ENCODE results near the gene BAIAP2L1.

The BAIAP2L1 gene

DNA sequence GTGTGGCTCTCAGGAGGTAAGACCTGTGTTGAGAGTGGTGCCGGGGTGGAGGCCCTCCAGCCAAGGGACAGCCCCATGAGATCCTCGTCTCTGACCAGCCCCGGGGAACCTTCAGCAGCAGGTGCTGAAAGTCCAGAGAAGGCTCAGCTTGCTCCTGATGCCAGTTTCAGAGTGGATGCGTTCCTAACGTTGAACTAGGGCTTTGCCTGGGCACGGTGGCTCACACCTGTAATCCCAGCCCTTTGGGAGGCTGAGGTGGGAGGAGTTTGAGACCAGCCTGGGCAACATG lies 45.7 kb downstream of the BAIAP2L1 start:
- DNase-seq, result no peak

DNA sequence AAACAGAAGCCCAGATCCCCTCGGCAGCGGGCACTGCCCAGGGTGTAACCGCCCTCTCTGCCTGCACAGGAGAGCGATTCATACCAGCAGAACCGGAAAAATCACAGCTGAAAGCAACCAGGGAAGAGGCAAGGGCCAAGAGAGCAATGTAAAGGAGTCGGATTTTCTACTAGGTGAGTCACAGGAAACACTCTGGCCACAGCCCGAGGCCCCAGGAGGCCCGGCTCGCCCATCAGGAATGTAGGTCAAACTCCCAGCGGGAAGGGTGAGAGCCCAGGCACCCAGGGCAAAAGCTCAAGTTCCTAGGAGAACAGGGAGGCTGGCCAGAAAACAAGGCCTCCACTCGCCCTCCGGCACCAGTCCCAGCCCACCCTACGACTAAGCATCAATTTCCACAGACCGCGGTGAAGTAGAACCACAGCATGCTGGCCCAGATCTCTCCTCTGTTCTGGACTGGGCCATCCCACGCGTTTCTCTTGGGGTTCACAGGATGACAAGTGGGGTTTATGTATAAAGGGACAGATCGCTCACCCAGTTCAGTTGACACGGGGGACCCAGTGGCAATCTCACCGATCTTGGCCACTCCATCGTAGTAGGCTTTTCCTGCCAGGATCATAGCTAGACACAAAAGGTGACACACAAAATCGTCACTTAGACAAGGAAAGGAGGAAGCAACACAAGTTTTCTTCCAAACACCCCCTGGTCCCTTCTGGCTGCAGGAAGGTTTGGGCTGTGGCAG lies 46.2 kb downstream of the BAIAP2L1 start:
- no peak for DNase-seq

DNA sequence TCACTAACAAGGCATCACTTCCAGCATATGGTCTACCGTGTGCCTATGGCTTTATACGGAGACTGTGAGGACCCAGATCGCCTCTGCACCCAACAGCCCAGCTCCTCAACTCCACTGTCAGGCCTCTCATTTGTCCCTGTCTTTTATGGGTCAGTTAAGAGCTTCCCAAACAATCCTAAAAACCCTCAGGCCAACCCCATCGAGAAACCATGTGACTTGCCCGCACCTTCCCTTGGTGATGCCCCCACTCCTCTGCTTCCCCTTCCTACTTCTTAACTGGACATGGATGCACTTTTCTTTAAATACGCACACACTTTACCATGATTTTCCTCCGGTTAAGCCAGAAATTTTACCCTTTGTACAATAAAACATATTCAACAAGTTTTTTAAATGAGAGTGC lies 46.8 kb downstream of the BAIAP2L1 start:
- no peak for DNase-seq

DNA sequence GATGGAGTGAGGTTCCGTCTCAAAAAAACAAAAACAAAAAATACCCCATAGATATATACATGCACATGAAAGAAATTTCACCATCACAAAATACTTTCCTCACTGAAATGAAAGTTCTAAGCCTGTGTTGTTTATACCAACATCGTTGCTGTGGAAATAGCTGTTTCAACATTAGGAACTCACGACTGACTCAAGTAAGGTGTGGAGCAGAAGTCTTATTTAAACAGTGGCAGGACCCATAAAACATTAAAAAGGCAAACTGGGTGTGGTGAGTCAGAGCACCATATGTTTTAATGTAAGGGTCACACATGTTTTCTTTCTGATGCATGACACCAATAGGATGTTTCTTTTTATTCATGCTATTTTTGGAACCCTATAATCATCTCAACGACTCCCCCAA lies 48.3 kb downstream of the BAIAP2L1 start:
- no peak for DNase-seq

DNA sequence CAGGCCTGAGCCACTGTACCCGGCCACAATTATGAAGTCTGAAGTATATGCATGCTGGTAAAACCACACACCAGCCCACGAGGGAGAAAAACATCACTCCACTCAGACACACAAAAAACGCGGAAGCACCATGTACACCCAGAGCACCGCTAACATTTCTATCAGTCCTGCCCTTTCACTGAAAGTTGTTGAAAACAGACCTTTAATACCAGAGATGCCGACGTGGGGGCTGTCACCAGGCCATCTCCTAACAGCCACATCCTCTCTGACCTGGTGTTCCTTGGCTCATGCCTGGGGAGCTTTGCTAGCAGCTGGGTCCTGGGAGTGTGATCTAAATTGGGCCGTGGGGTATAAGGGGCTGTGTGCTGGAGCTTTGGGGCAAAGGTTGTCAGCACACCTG lies 49.8 kb downstream of the BAIAP2L1 start:
- DNase-seq, result no peak

DNA sequence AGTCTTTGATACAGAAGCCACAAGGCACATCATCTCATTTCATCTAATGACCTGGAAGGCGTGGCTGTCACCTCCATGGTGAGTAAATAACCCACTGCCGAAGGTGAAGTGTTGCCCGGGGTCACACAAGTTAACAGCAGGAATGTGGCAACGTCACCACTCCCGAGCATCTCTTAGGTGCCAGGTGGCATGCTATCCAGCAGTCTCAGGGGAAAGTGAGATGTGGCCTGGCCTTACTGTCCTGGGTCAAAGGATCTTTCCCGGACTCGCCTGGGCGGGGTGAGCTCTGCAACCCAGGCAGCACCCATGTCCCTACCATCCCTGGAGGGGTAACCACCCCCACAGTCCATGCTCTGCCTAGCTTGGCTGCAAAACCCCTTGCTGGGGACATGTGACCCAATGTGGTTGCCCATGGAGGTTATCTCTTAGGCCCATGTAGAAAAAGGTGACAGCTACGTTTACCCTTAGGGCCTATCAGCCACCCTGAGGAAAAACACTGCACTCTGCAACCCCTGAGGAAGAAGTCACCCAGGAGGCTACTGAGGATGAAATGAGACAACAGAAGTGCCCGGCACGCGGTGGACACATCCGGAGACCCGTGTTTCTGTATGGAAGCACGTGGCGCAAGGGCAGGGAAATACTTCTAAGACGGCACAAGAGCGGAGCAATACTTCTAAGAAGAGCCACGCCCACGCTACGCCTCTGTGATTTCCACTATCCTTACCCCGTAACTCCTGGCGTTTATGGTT lies 52.0 kb downstream of the BAIAP2L1 start:
- DNase-seq, result no peak

DNA sequence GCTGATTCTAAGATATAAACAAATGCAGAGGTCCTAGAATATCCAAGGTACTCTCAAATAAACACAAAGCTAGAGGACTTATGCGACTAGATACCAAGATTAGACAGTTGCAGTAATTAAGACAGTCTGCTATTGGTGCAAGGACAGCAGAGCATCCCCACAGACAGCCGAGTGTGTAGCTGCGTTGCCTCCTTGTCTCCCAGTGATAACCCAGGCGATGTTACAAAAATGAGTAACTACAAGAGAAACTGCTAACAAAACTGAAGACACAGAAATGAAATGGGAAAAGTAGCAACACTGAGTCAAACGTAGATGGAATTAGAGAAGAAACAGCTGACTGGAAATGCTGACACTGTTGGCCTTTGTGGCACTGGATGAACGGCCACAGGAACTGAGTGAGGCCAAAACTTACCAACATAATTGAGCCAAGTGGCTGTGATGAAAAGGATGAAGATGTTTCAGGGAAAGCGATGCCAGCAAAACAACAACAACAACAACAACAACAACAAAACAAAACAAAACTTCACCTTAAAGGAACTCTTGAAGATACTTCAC lies 54.3 kb downstream of the BAIAP2L1 start:
- no peak for DNase-seq

DNA sequence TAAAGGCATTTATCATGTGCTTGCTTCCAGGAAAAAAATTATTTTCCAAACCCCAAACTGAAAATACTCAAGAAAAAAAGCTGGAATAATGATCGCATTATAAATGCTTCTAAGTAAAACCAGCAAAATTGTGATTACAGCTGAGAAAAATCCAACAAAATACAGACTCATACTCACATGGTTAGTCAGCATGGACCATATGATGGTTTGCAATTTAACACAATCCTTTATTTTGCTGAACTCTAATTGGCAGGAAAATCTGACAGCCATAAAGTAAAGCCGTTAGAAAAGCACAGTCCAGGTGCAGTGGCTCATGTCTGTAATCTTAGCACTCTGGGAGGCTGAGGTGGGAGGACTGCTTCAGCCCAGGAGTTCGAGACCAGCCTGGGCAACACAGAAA lies 59.8 kb downstream of the BAIAP2L1 start:
- no peak for DNase-seq

DNA sequence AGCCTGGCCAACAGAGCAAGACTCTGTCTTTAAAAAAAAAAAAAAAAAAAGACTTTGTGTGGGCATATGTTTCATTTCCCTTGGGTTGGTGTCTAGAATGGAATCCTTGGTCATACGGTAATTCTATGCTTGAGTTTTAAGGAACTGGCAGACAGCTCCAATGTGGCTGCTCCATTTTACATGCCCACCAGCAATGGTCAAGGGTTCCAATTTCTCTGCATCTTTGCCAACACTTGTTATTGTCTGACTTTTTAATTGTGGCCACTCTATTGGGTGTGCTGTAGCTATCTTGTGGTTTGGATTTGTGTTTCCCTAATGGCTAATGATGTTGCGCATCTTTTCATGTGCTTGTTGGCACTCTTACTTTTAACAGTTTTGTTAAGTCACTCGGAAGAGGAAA lies 61.8 kb downstream of the BAIAP2L1 start:
- no peak for DNase-seq

DNA sequence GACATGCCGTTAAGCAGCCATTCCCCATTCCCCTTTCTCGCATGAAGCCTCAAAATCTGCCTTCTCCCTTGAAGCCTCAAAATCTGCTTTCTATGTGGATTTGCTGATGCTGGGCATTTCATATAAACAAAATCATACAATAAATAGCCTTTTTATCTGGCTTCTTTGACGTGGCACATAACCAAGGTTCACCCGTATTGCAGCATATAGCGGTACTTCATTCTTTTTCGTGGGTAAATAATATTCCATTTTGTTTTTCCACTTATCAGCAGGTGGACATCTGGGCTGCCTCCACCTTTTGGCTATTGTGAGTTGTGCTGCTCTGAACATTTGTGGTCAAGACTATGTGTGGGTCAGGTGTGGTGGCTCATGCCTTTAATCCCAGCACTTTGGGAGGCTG lies 62.4 kb downstream of the BAIAP2L1 start:
- no peak for DNase-seq

DNA sequence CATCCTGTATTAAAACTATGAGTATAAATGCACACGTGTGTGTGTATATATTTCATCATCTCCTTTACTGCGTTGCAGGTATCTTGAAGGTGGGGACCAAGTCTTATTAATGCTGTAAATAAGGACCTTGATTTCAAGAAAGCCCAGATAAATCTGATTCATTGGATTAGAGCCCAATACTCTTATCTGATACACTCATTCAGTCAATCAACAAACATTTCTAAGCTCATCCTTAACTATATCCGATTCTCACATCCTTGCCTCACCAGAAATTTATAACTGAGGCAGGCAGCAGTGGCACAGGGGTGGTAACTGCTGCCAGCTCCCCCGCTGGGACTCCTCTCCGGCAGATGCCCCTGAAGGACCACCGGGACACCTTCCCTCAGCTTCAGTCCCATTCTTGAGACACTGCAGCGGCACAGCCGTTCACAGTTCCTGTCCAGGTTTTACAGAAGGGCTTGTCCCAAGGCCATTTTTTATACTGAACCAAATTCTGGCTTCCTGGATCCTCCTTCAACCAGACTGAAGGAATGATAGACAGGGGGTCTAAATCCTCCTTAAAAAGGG lies 65.4 kb downstream of the BAIAP2L1 start:
- no peak for DNase-seq

DNA sequence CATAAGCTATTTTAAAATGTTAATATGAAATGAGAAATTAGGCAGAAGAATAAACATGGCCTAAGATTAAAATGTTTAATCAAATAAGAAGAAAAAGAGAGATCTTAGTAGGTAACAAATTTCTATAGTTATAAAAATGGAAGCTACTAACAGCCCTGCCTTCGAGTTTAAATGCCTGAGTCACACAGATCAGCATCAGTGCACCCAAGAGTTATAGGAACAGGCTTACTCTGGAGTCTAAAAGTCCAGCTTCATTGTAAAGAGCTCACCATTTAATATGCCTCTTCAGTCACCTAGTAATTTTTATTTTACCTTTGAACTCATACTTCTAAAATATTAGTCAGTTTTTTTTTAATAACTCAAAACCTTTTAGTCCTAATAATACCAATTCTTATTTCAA lies 66.8 kb downstream of the BAIAP2L1 start:
- DNase-seq, result no peak

DNA sequence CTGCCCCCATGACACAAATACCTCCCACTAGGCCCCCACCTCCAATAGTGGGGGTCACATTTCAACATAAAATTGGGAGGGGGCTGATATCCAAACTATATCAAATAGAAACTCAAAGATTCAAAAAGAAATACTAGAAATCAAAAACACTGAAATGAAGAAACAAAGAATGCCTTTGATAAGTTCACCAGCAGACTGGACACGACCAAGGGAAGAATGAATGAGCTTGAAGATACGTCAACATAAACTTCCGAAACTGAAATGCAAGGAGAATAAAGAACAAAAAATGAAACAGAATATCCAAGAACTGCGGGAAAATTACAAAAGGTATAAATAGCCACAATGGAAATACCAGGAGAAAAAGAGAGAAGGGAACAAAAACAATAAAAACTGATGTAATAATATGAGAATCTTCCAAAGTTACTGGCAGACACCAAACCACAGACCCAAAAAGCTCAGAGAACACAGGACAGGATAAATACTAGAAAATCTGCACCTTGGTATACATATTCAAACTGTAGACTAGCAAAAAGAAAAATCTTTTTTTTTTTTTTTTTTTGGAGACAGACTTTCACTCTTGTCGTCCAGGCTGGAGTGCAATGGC lies 69.9 kb downstream of the BAIAP2L1 start:
- no peak for DNase-seq

DNA sequence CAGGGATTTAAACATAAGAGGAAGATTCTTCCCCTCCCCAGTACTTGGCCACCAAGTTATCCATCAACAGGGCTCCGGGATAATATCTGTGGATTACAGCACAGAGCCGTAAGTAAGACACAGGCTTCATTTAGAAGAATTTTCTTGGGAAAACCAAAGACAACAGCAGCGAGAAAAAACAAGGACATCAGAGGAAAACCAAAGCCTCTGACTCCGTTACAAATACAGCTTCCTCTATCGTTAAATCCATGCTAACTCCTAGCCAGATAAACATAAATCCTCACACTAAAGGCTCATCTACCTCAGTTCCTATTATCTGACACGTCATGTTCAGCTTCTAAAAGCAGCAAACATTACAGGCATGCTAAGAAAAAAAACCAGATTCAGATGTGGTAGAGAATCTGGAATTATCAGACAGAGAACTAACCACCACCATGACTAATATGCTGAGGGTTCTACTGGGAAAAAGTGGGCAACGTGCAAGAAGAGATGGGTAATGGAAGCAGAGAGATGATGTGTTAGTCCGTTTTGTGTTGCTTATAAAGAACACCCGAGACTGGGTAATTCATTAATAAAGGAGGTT lies 71.0 kb downstream of the BAIAP2L1 start:
- DNase-seq, result no peak

DNA sequence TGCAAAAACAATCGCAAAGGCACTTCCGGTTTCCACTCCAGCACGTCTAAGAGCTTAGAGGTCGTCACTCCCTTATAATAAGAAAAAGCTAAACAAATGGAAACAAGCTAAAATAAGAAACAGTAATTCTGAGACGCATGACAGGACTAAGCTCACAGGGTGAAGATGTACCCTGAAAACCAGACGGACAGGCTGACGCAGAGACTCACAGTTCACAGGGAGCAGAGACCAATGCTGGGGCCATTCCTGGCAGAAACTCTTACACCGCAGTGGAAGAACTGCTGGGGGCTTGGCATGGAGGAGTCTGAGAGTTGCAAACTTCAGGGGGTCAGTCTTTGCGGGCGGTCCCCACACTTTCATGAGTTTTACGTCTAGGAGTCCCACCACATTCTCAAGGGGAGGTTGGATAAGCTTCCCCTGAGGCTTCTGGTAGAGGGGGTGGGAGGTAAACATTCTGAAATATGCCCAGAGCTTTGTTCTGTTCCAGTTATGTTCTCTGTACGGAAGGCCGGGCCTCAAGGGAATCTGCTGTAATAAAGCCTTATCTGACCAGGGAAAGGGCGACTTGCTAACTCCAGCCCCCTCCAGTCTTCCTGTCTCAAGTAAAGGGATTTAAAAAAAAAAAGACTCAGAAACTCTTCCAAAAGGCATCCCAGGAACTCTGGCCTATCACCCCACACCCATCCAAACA lies 71.6 kb downstream of the BAIAP2L1 start:
- no peak for DNase-seq

DNA sequence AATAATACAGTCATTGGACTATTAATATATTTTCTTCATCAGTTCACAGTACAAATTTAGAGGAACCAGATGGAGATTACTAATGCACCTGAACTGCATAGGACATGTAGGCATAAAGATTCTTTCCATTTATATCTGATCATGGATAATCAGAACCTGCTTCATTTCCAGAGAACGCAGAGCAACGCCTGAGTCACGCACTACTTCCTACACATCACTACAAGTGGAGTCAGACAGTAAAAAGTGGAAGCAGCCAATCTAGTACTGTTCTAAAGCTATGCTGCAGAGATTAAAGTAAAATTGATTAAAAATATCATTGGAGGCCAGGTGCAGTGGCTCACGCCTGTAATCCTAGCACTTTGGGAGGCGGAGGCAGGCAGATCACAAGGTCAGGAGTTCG lies 76.1 kb downstream of the BAIAP2L1 start:
- no peak for DNase-seq

DNA sequence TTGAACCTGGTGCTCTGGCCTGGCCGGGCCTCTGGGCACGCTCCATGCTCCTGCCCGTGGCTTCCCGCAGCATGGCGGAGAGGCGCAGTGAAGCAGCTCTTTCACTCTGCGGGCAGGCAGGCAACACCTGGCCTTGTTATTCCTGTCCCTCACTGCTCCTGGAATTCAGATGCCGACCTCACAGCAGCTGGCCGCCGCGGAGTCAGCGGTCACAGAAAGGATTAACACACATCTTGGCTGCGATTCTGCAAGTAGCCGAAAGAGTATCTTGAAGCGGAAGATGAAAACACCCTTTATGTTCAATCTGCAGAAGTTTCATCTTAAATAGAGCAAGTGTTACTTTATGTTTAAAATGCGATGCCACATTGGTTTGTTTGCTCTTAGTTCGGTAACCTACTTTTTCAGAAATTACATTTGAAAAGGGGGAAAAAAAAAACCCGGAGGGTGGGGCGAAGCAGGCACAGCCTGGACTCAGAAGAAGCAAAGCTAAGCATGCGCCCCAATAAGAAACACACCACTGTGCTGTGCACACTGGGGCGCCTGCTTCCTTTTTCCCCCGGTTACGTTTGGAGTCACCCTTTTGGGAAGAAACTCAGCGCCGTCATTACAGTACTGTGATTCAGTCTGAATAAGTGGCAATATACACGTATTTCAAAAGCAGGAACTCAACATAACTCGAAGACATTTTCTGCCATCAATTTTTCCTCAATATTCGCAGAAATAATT lies 77.1 kb downstream of the BAIAP2L1 start:
- no peak for DNase-seq

DNA sequence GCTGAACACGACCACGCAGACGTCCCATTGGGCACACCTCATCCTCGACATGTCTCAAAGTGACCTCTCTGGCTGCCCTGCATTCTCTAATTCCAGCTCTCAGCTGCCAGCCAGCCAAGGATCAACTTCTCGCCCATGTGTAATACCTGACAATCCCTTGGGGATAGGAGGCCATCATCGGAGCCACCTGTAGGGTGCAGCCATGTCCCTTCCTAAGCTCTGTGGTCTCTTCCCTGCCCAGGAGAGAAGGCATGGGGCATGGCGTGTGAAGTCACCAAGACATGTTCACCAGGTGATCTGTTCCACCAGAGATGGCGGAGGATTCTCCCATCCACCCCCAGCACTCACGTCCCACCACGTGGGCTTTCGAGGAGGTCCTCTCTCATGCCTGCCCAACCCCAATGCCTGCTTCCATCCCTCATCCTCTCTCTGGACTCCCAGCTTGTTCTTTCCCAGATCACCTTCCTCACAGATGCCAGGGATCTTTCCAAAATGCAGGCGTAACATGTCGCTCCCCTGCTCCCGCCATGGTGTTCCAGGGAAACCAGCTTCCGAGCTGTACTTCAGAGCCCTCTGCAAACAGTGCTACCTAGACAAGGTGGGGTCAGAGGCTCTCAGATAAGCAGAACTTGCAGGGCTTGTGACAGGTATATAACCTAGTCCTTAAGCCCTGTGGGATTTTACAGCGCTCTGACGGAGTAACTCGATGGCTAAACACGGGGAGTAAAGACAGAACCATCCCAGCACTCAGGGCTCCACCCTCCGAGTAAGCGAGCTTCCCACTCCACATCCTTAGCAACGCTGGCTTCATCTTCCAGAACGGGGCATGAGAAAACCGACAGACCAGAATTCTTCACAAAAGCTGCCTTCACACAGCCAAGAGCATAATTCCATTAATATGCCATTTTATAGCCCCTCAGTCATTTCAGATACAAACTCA lies 78.3 kb downstream of the BAIAP2L1 start:
- no peak for DNase-seq

DNA sequence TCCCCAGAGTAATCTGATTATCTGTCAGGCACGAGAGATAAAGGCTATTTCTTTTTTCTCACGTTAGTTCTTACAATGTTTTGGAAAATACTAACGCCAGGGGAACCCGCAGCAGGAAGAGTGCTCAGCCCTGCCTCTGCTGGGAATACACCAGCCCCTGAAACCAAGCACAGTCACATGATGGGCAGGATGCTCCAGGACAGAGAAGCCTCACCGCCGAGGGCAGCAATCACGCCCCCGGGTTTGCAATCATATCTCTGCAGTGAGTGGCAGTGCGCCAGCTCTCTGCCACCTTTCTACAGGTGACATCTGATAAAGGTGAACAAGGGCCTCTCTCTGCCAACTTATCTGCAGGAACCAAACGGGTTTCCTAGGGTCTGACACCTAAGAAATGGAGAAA lies 79.6 kb downstream of the BAIAP2L1 start:
- DNase-seq, result no peak

DNA sequence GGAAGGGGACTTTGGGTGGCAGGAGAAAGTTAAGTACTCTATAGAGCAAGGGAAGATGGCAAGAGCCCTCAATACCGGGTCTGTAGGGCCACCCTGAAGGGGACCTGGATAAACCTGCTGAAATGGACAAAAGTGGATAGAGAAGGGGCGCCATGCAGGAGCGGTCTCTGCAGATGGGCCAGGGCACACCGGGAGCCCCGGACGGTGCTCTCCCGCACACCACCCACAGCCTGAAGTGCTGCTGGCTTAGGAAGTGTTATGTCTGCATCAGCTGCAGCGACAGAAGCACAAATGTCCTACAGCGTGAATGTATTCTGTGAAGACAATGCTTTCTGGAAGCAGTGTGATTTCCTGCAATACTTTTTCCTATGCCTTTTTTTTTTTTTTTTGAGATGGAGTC lies 81.7 kb downstream of the BAIAP2L1 start:
- DNase-seq, result no peak
